Measurements from ENCODE around the gene TMC5. TPM values are rescaled to one million over a fixed set of nuclear protein-coding genes. Genes with fewer than 3 reads are reported as not detected.

Gene TMC5
- total and polyA plus RNA-seq, 2 of the 13 experiments (the other 11 are each of a cell fraction or from before 2014, with no cell fraction given), result 0.09 to 0.41 TPM

DNA sequence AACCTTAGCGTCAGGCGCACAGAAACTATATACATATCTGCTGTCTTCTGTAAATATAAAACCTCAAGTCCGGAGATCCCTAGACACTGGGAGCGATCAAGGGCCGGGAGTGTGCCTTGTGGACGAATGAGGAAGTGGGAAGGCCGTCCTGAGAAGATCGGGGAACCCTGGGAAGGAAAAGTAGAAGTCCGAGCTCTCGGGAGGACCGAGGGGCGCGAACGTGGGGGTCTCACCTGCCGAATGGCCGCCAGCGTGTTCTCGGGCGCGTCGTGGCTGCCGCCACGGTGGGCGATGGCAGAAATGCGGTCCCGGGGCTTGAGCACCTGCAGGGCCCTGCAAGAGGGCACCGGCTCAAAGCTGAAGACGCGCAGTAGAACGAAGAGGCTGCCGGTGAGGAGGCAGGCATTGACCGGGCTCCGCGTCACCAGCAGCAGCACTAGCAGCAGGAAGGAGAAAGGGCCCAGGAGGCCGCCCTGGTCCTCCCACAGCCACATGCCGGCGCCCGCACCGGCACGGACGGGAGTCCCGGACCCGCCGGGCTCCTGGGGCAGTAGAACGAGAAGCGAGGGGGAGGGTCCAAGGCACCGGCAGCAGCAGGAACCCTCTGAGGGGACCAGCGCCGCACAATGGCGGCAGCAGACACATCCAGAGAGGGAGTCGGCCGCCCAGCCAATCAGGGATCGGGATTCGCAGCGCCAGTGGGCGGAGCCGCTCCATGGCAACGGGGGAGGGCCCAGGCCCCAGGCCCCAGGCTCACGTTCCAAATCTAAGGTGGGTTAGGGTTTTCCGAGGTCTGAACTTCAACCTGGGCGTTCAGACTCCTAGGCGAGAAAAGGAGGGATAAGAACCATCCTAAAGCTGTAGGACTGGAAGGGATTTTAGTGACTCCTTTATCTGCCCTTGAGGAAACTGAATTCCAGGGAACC is 104.1 kb downstream of the TMC5 start, which contains the start of gene GDE1 (continued):
- TF ChIP-seq ZBED4 (CRISPR knock-in tag; IDR thresholded peaks at IDR 0.05; ENCODE audit: borderline replicate concordance) (peak; percentile 86; the same call in 1 of the 2 replicates), TBL1XR1 (IDR thresholded peaks at IDR 0.05; ENCODE audit: borderline replicate concordance, low read length, partially characterized antibody) (no peak), ZNF232 (CRISPR knock-in tag; IDR thresholded peaks at IDR 0.05; ENCODE audit: borderline replicate concordance) (peak; percentile 18; the same call in 1 of the 2 replicates), CBX1 (IDR thresholded peaks at IDR 0.05; ENCODE audit: low read depth) (peak; percentile 40), PREB (CRISPR knock-in tag; IDR thresholded peaks at IDR 0.05) (no peak), PLSCR1 (CRISPR knock-in tag; IDR thresholded peaks at IDR 0.05; ENCODE audit: borderline replicate concordance) (no peak), ZNF331 (CRISPR knock-in tag; IDR thresholded peaks at IDR 0.05) (peak; percentile 74), DMAP1 (CRISPR knock-in tag; IDR thresholded peaks at IDR 0.05) (peak; percentile 81), ZNF335 (CRISPR knock-in tag; IDR thresholded peaks at IDR 0.05) (peak; percentile 90), EP300 (IDR thresholded peaks at IDR 0.05; ENCODE audit: low read depth in 2 of 2, low read length in 2 of 2) (no peak), EP300 (CRISPR knock-in tag; IDR thresholded peaks at IDR 0.05; ENCODE audit: borderline replicate concordance) (peak; percentile 27; the same call in 1 of the 2 replicates), ZNF563 (CRISPR knock-in tag; IDR thresholded peaks at IDR 0.05) (peak; percentile 79; the same call in 1 of the 2 replicates), ZNF354B (CRISPR knock-in tag; IDR thresholded peaks at IDR 0.05) (peak; percentile 96; the same call in 1 of the 2 replicates), ZNF580 (CRISPR knock-in tag; IDR thresholded peaks at IDR 0.05; ENCODE audit: borderline replicate concordance, low read depth) (peak; percentile 84; the same call in 1 of the 2 replicates), ZNF530 (CRISPR knock-in tag; IDR thresholded peaks at IDR 0.05; ENCODE audit: low read depth) (no peak), ZNF570 (CRISPR knock-in tag; IDR thresholded peaks at IDR 0.05; ENCODE audit: borderline replicate concordance) (no peak), KLF12 (CRISPR knock-in tag; IDR thresholded peaks at IDR 0.05; ENCODE audit: borderline replicate concordance) (no peak), SKI (IDR thresholded peaks at IDR 0.05; ENCODE audit: partially characterized antibody) (peak; percentile 61), TFAP4 (IDR thresholded peaks at IDR 0.05; ENCODE audit: borderline replicate concordance, low read depth) (0 out of 2 replicates have a peak, but pooled peaks have one; percentile 7)
- TF ChIP-seq, protein P1, sequence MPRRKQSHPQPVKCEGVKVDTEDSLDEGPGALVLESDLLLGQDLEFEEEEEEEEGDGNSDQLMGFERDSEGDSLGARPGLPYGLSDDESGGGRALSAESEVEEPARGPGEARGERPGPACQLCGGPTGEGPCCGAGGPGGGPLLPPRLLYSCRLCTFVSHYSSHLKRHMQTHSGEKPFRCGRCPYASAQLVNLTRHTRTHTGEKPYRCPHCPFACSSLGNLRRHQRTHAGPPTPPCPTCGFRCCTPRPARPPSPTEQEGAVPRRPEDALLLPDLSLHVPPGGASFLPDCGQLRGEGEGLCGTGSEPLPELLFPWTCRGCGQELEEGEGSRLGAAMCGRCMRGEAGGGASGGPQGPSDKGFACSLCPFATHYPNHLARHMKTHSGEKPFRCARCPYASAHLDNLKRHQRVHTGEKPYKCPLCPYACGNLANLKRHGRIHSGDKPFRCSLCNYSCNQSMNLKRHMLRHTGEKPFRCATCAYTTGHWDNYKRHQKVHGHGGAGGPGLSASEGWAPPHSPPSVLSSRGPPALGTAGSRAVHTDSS (CRISPR knock-in tag; conservative IDR thresholded peaks at IDR 0.05), result 0 out of 2 replicates have a peak, but pooled peaks have one; percentile 8
